SU-DHL-6 (cell line): ENCODE data around the gene ITGB2.

ENCODE experiments used
- EZH2phosphoT487 ChIP-seq: fragments of 200-600 bp; sonication (generic), shearing (Covaris generic); conservative IDR thresholded peaks from 2 replicates; pipeline ENCODE4 v1.6.1; 2018; ENCODE audit warnings: mild to moderate bottlenecking, antibody characterized with exemption, low read length, moderate library complexity, mixed read lengths
- TF ChIP-seq, protein P1 (sequence below): fragments of 200-600 bp; sonication (generic); IDR thresholded peaks from one replicate; pipeline ENCODE4 v1.5.1; 2017; ENCODE audit warnings: antibody characterized with exemption, mild to moderate bottlenecking, low read length, moderate library complexity; ENCODE audit not compliant: insufficient read depth, poor library complexity, severe bottlenecking

DNA sequence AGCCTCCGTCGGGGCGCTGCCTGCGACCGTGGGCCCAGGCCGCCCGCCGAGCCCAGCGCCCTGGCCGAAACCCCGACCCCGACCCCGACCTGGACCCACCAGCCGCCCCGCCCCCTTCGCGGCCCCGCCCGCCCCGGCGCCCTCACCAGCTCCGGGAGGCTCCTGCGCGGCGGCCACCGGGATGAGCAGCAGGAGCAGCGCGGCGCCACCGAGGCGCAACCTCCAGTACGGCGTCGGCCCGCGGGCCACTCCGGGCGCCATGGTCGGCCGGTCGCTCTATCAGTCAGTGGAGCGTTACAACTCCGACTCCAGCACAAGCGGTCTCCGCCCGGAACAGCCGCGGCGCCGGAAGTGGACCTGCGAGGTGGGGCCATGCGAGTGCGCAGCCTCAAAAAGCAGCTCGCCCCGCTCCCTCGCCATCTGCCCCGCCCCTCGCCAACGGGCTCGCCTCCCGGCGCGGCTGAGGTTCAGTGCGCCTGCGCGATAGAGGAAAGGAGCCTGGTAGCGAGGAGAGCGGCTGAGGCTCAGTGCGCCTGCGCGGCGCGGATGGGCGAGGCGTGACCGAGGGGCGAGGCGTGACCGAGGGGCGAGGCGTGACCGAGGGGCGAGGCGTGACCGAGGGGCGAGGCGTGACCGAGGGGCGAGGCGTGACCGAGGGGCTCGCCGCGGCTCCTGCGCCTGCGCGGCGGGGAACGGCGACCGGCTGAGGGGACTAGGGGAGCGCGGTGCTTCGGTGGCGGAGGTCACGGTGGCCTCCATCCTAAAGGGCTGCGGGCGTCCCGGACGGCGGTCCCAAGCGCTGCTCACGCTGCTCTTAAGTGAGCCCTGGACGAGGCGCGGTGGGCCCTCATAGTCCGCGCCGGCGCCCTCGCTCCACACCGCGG is 47.1 kb downstream of the ITGB2 start, which contains the start of gene PTTG1IP:
- TF ChIP-seq, protein P1, sequence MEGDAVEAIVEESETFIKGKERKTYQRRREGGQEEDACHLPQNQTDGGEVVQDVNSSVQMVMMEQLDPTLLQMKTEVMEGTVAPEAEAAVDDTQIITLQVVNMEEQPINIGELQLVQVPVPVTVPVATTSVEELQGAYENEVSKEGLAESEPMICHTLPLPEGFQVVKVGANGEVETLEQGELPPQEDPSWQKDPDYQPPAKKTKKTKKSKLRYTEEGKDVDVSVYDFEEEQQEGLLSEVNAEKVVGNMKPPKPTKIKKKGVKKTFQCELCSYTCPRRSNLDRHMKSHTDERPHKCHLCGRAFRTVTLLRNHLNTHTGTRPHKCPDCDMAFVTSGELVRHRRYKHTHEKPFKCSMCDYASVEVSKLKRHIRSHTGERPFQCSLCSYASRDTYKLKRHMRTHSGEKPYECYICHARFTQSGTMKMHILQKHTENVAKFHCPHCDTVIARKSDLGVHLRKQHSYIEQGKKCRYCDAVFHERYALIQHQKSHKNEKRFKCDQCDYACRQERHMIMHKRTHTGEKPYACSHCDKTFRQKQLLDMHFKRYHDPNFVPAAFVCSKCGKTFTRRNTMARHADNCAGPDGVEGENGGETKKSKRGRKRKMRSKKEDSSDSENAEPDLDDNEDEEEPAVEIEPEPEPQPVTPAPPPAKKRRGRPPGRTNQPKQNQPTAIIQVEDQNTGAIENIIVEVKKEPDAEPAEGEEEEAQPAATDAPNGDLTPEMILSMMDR: no peak
- TF ChIP-seq EZH2phosphoT487: no peak
